Stimulated activated CD8-positive, alpha-beta memory T cell treated with anti-CD3 and anti-CD28 coated beads, Interleukin-15, amount 100 ng/mL, for 1 hour (primary cell): ENCODE results near the gene ADAP1.

Experiments
- DNase-seq: peaks from one replicate; pipeline ENCODE4 v3.0.0-alpha.2; 2020; ENCODE audit warnings: low read depth

The ADAP1 gene

GRCh38 chr7:988963-989529 is 34.6 kb upstream of the ADAP1 start:
- no peak for DNase-seq

GRCh38 chr7:988426-988911 is 34.0 kb upstream of the ADAP1 start:
- DNase-seq: no peak

- DNase-seq: no peak
These were observed 33.4 kb upstream of the ADAP1 start for GRCh38 chr7:987909-988308.

- DNase-seq: no peak
These were observed 32.6 kb upstream of the ADAP1 start for GRCh38 chr7:986766-987751.

GRCh38 chr7:985915-986741 is 31.6 kb upstream of the ADAP1 start:
- DNase-seq: no peak

- DNase-seq: no peak
These were observed 30.6 kb upstream of the ADAP1 start for GRCh38 chr7:985127-985416.

GRCh38 chr7:984361-985126 is 30.1 kb upstream of the ADAP1 start:
- DNase-seq: no peak

- DNase-seq: no peak
These were observed 29.2 kb upstream of the ADAP1 start for GRCh38 chr7:983616-984071.

GRCh38 chr7:983004-983615 is 28.6 kb upstream of the ADAP1 start, which contains the start of gene CYP2W1:
TSS of gene CYP2W1 (plus strand) at chr7:983181. CDS start at chr7:983212, 31 bp downstream.
- DNase-seq: no peak

GRCh38 chr7:982511-983003 is 28.1 kb upstream of the ADAP1 start:
- DNase-seq: no peak

- no peak for DNase-seq
These were observed 27.5 kb upstream of the ADAP1 start for GRCh38 chr7:981793-982510.

- no peak for DNase-seq
These were observed 25.5 kb upstream of the ADAP1 start for GRCh38 chr7:979886-980571.

GRCh38 chr7:979151-979550 is 24.7 kb upstream of the ADAP1 start:
- no peak for DNase-seq

- DNase-seq: no peak
These were observed 24.1 kb upstream of the ADAP1 start for GRCh38 chr7:978416-979091.

- DNase-seq: no peak
These were observed 23.5 kb upstream of the ADAP1 start for GRCh38 chr7:978049-978346.

GRCh38 chr7:977326-978048 is 23.0 kb upstream of the ADAP1 start:
- no peak for DNase-seq

GRCh38 chr7:976901-977325 is 22.4 kb upstream of the ADAP1 start:
- DNase-seq: no peak

- no peak for DNase-seq
These were observed 21.4 kb upstream of the ADAP1 start for GRCh38 chr7:975702-976473.
